Osteocyte (in vitro differentiated cells): ENCODE data around the gene OBI1. TPM values are rescaled to one million over a fixed set of nuclear protein-coding genes. Genes with fewer than 3 reads are reported as not detected.

Source experiments
- DNase-seq: peaks from one replicate; pipeline ENCODE4 v3.0.0; 2021; ENCODE audit warnings: mixed read lengths; ENCODE audit not compliant: unreplicated experiment; ENCODE audit errors: extremely low spot score
- H3K27ac Mint-ChIP-seq: one replicate; pipeline ENCODE4 v1.8.0; 2021; ENCODE audit warnings: mild to moderate bottlenecking, mixed read lengths; ENCODE audit not compliant: unreplicated experiment
- H3K27me3 Mint-ChIP-seq: one replicate; pipeline ENCODE4 v1.8.0; 2021; ENCODE audit warnings: mixed read lengths; ENCODE audit not compliant: unreplicated experiment
- H3K36me3 Mint-ChIP-seq: one replicate; pipeline ENCODE4 v1.8.0; 2021; ENCODE audit warnings: mixed read lengths; ENCODE audit not compliant: unreplicated experiment
- H3K4me1 Mint-ChIP-seq: one replicate; pipeline ENCODE4 v1.8.0; 2021; ENCODE audit warnings: mixed read lengths; ENCODE audit not compliant: unreplicated experiment
- H3K4me3 Mint-ChIP-seq: one replicate; pipeline ENCODE4 v1.8.0; 2021; ENCODE audit warnings: mild to moderate bottlenecking, moderate library complexity, mixed read lengths; ENCODE audit not compliant: unreplicated experiment
- H3K9me3 Mint-ChIP-seq: one replicate; pipeline ENCODE4 v1.8.0; 2021; ENCODE audit warnings: mixed read lengths; ENCODE audit not compliant: unreplicated experiment
- total RNA-seq: library from RNA; stranded (reverse); gene quantifications from 2 replicates; pipeline ENCODE4 v1.2.1, GENCODE V29; 2021
- TF ChIP-seq, protein P1 (sequence below): fragments of 200-600 bp; sonication (generic); IDR thresholded peaks from 2 replicates; pipeline ENCODE4 v1.5.0; 2021; ENCODE audit warnings: antibody characterized with exemption, mild to moderate bottlenecking, moderate library complexity

Gene OBI1
- total RNA-seq, 1 donor from 2014 or later = 10.5 TPM

DNA sequence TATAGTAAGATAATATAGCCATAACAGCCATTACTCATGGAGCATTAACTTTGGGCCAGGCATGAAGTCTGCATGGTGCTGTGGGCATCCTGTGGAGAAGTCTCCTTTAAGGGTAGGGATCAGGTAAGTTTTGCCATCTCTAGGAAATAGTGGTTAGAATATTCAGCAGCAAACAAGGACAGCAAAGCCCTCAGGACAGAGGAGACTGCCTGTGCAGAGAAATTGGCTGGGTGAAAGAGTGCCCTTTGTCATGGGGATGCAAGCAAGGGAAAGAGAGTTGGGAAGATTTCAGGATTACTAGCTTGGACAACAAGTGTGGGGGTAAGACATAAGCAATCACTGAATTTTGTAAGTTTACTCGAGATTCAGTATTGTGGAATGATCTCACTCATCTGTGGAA is 15.7 kb upstream of the OBI1 start:
- DNase-seq = no peak
- Mint-ChIP-seq H3K9me3 (no peaks in the 10 kb centered on the region), H3K4me1 (no peaks in the 10 kb centered on the region), H3K27me3 (peaks cover 44% of the 10 kb centered on the region), H3K4me3 (no peak overlapping the region), H3K27ac (no peak overlapping the region), H3K36me3 (no peaks in the 10 kb centered on the region)
- TF ChIP-seq, protein P1, sequence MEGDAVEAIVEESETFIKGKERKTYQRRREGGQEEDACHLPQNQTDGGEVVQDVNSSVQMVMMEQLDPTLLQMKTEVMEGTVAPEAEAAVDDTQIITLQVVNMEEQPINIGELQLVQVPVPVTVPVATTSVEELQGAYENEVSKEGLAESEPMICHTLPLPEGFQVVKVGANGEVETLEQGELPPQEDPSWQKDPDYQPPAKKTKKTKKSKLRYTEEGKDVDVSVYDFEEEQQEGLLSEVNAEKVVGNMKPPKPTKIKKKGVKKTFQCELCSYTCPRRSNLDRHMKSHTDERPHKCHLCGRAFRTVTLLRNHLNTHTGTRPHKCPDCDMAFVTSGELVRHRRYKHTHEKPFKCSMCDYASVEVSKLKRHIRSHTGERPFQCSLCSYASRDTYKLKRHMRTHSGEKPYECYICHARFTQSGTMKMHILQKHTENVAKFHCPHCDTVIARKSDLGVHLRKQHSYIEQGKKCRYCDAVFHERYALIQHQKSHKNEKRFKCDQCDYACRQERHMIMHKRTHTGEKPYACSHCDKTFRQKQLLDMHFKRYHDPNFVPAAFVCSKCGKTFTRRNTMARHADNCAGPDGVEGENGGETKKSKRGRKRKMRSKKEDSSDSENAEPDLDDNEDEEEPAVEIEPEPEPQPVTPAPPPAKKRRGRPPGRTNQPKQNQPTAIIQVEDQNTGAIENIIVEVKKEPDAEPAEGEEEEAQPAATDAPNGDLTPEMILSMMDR = no peak

DNA sequence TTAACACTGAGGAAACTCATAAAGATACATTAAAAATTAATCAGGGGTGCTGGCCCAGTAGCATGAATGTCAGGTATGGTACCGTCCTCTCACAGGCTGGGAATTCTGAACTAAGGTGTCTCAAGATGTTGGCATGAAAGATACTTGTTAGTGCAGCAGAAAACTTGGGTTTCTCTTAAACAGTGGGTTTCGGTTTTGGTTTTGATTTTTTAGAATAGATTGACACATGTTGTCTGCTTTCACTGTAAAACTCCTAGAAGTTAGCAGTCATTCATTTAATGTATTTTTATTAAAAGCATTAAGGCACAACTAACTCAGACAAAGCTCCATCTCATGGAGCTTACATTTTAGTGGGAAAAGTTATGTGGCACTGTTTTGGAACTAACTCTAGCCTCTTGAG is 3.5 kb upstream of the OBI1 start:
- H3K36me3 Mint-ChIP-seq = no peaks in the 10 kb centered on the region
- peaks cover 14% of the 10 kb centered on the region for H3K4me1 Mint-ChIP-seq
- H3K27me3 Mint-ChIP-seq = peaks cover 5% of the 10 kb centered on the region
- no peak overlapping the region for H3K4me3 Mint-ChIP-seq
- TF ChIP-seq, protein P1 = no peak
- no peak overlapping the region for H3K27ac Mint-ChIP-seq
- no peak for DNase-seq
- H3K9me3 Mint-ChIP-seq = no peaks in the 10 kb centered on the region

DNA sequence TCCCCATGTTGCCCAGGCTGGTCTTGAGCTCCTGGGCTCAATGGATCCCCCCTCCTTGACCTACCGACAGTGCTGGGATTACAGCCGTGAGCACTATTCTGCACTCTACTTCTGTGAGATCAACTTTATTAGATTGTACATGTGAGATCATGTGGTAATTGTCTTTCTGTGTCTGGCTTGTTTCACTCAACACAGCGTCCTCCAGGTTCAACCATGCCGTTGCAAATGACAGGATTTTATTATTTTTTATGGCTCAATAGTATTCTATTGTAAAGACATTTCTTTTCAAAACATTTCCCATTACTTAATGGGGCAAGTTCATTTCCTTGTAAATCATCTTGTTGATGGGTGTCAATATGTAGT is 1.5 kb upstream of the OBI1 start:
- H3K27me3 Mint-ChIP-seq = peaks cover 5% of the 10 kb centered on the region

DNA sequence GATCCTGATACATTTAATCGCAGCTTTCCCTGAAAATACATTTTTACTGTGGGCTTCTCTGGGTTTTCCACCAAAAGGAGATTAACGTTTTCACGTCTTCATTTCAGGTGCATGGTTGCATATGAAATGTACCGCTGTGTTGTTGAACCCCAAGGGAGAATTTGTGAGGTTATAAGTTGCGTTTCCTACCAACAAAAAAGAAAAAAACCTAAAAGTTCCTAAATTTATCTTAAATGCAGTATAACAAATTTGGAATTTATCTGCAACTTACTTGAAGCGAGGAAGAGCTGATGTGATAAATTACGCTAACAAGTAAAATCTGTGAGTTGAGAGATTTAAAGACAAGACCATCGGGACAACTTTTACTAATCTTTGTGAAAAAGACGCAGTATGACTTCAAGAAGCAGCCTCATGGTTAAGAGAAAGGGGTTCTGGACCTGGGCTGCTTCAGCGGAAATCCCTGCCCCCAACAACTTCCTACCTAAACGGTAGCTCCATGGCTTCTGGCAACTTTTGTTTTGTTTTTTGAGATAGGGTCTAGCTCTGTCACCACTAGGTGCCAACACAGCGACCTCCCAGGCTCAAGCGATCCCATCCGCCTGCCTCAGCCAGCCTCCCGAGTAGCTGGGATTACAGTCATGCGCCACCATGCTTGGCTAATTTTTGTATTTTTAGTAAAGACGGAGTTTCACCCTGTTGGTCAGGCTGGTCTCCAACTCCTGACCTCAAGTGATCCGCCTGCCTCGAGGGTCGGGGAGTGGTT is 958 bp upstream of the OBI1 start:
- peaks cover 5% of the 10 kb centered on the region for H3K27me3 Mint-ChIP-seq
- H3K27ac Mint-ChIP-seq = no peak overlapping the region
- no peak for DNase-seq
- TF ChIP-seq, protein P1 = no peak
- peaks cover 18% of the 10 kb centered on the region for H3K4me1 Mint-ChIP-seq
- peaks cover 4% of the 10 kb centered on the region for H3K36me3 Mint-ChIP-seq
- H3K9me3 Mint-ChIP-seq = no peaks in the 10 kb centered on the region
- no peak overlapping the region for H3K4me3 Mint-ChIP-seq

More for the DNA sequence above, 1.5 kb upstream of the OBI1 start:
- TF ChIP-seq, protein P1 = no peak
- Mint-ChIP-seq H3K36me3 (peaks cover 4% of the 10 kb centered on the region), H3K4me1 (peaks cover 18% of the 10 kb centered on the region), H3K9me3 (no peaks in the 10 kb centered on the region), H3K27ac (no peak overlapping the region), H3K4me3 (no peak overlapping the region)
- no peak for DNase-seq

DNA sequence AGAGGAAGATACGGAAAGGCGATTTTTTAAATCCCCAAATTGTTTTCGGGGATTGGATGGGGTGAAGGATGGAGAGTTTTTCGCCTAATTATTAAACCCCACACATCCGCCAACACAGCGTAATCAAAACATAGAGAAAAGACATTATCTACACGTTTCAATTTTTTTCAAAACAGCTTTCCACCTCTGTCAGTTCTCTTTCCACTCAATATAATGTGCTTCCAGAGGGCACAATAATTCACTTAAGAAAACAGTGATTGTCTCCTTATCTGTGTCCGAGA is 435 bp upstream of the OBI1 start:
- Mint-ChIP-seq H3K27ac (no peak overlapping the region), H3K36me3 (peaks cover 4% of the 10 kb centered on the region), H3K9me3 (no peaks in the 10 kb centered on the region), H3K27me3 (peaks cover 5% of the 10 kb centered on the region), H3K4me1 (peaks cover 18% of the 10 kb centered on the region), H3K4me3 (no peak overlapping the region)
- TF ChIP-seq, protein P1 = no peak
- no peak for DNase-seq
